ENCODE results near the gene MEPCE. TPM values are rescaled to one million over a fixed set of nuclear protein-coding genes. Genes with fewer than 3 reads are reported as not detected.
"Not testable (repeated sequence)": the region's sequence is repeated elsewhere in the genome, so short reads cannot be mapped to it uniquely, and the experiment has no call there.

The MEPCE gene
- polyA plus RNA-seq, 1 experiment, result 19.1 TPM

DNA sequence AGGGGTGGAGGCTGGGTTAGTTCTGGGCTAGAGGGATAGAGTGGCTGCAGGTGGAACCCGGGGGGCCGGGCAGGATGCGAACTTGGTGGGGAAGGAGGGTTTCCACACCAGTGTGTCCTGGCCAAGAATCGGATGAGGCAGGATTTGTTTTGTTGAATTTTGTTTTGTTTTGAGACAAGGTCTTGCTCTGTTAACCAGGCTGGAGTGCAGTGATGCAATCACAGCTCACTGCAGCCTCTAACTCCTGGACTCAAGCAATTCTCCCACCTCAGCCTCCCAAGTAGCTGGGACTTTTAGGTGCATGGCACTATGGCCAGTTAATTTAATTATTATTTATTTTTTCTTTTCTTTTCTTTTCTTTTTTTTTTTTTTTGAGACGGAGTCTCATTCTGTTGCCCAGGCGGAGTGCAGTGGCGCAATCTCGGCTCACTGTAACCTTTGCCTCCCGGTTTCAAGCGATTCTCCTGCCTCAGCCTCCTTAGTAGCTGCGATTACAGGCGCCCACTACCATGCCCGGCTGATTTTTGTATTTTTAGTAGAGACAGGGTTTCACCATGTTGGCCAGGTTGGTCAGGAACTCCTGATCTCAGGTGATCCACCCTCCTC lies 19.7 kb downstream of the MEPCE start:
- DNase-seq (ENCODE audit: low read depth), result no peak
- ChIA-PET CTCF (interaction anchor here (0.7 to 2.3 kb wide), 6 partner anchors 10 to 20 kb away, joined by 3 to 8 read pairs (median 4); partner anchors contain the start of genes PPP1R35 and SPACDR), POLR2A (no interaction called here)
- Histone ChIP-seq H3K27me3 (ENCODE audit: control insufficient read depth, insufficient read depth, low read length) (no peaks in the 10 kb centered on the region), H3K4me3 (ENCODE audit: low read depth, low read length) (no peak overlapping the region), H3K36me3 (ENCODE audit: control insufficient read depth, insufficient read depth, low read length) (no peaks in the 10 kb centered on the region)
- TF ChIP-seq CTCF (IDR thresholded peaks at IDR 0.05; ENCODE audit: insufficient read depth, low read depth, low read length), result no peak

GRCh38 chr7:100452513-100452912 lies 22.9 kb downstream of the MEPCE start:
- TF ChIP-seq CTCF (IDR thresholded peaks at IDR 0.05; ENCODE audit: insufficient read depth, low read depth, low read length), result no peak
- POLR2A ChIA-PET, result no interaction called here
- peaks cover 2% of the 10 kb centered on the region for H3K36me3 ChIP-seq (ENCODE audit: control insufficient read depth, insufficient read depth, low read length)
- H3K4me3 ChIP-seq (ENCODE audit: low read depth, low read length), result no peak overlapping the region
- DNase-seq (ENCODE audit: low read depth), result no peak
- CTCF ChIA-PET, result interaction anchor here (2.0 to 5.9 kb wide), 2 partner anchors 16 to 17 kb away, joined by 6 to 34 read pairs; partner anchors contain the start of gene PPP1R35
- no peaks in the 10 kb centered on the region for H3K27me3 ChIP-seq (ENCODE audit: control insufficient read depth, insufficient read depth, low read length)

GRCh38 chr7:100453854-100454253 lies 24.2 kb downstream of the MEPCE start:
- H3K4me3 ChIP-seq (ENCODE audit: low read depth, low read length); POLR2A ChIA-PET; DNase-seq (ENCODE audit: low read depth); H3K27me3 ChIP-seq (ENCODE audit: control insufficient read depth, insufficient read depth, low read length); H3K36me3 ChIP-seq (ENCODE audit: control insufficient read depth, insufficient read depth, low read length): not testable (repeated sequence)
- CTCF ChIA-PET, result interaction anchor here (5.9 kb wide), 1 partner anchor 16 kb away, joined by 34 read pairs; no protein-coding TSS in a partner anchor

DNA sequence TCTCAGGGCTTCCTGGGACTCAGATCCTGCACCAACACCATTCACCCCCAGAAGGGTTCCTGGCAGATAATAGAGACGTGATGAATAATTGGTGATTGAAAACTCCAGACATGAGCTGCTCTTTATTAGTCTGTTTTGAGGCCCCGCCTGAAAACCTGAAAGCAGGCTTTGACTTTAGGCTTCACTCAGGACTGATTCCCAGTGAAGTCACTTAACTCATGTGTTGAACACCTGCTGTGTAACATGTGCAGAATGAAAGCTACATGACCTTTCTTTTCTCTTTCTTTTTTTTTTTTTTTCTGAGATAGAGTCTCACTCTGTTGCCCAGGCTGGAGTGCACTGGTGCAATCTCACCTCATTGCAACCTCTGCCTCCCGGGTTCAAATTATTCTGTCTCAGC lies 25.6 kb downstream of the MEPCE start:
- H3K36me3 ChIP-seq (ENCODE audit: control insufficient read depth, insufficient read depth, low read length), result peaks cover 2% of the 10 kb centered on the region
- DNase-seq (ENCODE audit: low read depth), result no peak
- ChIA-PET CTCF (interaction anchor here (0.7 to 5.9 kb wide), 4 partner anchors 15 to 108 kb away, joined by 3 to 34 read pairs (median 4); no protein-coding TSS in a partner anchor), POLR2A (interaction anchor here (0.7 kb wide), 1 partner anchor 8 kb away, joined by 12 read pairs; no protein-coding TSS in a partner anchor)
- no peaks in the 10 kb centered on the region for H3K27me3 ChIP-seq (ENCODE audit: control insufficient read depth, insufficient read depth, low read length)
- TF ChIP-seq CTCF (IDR thresholded peaks at IDR 0.05; ENCODE audit: insufficient read depth, low read depth, low read length), result no peak
- H3K4me3 ChIP-seq (ENCODE audit: low read depth, low read length), result no peak overlapping the region

GRCh38 chr7:100456562-100456961 lies 26.9 kb downstream of the MEPCE start:
- no peaks in the 10 kb centered on the region for H3K27me3 ChIP-seq (ENCODE audit: control insufficient read depth, insufficient read depth, low read length)
- no peak overlapping the region for H3K4me3 ChIP-seq (ENCODE audit: low read depth, low read length)
- ChIA-PET POLR2A (no interaction called here), CTCF (interaction anchor here (1.3 to 5.9 kb wide), 2 partner anchors 9 to 13 kb away, joined by 4 to 34 read pairs; no protein-coding TSS in a partner anchor)
- TF ChIP-seq CTCF (IDR thresholded peaks at IDR 0.05; ENCODE audit: insufficient read depth, low read depth, low read length), result no peak
- no peak for DNase-seq (ENCODE audit: low read depth)
- peaks cover 5% of the 10 kb centered on the region for H3K36me3 ChIP-seq (ENCODE audit: control insufficient read depth, insufficient read depth, low read length)

Measured in BJ (cell line).